COR-L47 (cell line): ENCODE measurements around the gene ESF1.

ENCODE experiments used
- DNase-seq: peaks from one replicate; lab custom pipeline; 2025; lab: John Stamatoyannopoulos, UW

Gene ESF1, protein sequence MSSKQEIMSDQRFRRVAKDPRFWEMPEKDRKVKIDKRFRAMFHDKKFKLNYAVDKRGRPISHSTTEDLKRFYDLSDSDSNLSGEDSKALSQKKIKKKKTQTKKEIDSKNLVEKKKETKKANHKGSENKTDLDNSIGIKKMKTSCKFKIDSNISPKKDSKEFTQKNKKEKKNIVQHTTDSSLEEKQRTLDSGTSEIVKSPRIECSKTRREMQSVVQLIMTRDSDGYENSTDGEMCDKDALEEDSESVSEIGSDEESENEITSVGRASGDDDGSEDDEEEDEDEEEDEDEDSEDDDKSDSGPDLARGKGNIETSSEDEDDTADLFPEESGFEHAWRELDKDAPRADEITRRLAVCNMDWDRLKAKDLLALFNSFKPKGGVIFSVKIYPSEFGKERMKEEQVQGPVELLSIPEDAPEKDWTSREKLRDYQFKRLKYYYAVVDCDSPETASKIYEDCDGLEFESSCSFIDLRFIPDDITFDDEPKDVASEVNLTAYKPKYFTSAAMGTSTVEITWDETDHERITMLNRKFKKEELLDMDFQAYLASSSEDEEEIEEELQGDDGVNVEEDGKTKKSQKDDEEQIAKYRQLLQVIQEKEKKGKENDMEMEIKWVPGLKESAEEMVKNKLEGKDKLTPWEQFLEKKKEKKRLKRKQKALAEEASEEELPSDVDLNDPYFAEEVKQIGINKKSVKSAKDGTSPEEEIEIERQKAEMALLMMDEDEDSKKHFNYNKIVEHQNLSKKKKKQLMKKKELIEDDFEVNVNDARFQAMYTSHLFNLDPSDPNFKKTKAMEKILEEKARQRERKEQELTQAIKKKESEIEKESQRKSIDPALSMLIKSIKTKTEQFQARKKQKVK

DNA sequence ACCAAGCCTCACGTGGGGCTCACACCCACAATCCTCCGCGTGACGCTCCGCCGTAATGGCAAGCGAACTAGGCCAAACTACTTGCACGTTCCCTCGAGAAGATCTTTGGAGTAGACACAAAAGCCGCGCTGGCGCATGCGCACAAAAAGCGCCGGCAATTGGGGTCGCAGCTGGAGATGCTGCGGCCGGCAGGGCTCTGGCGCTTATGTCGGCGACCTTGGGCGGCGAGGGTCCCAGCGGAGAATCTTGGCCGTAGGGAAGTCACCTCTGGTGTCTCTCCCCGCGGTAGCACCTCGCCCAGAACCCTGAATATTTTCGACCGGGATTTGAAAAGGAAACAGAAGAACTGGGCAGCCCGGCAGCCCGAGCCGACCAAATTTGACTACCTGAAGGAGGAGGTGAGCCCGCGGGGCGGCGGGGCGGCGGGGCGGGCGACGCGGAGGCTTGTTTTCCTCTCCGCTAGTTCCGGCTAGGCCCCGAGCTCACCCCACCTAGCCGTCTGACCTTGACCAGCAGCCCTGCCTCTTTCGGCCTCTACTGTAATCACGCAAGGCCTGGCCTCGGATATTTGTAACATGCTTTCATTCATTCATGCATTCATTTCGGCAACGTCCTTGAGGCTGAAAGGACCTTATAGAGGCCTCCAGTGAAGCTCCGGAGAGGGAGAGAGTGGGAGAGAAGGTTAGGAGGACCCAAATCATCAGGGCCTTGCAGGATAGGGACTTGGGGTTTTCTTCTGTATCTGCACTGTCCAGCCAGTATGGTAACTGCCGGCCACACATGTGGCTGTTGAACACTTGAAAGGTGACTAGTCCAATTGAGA, at the start of gene ESF1, which contains the start of gene NDUFAF5:
Gene ESF1 (minus strand): TSS at position 27 of the 823 bp plus-strand sequence. CDS start 1,779 bp downstream, outside the sequence.
Gene NDUFAF5 (plus strand): TSS at position 136 of the 823 bp plus-strand sequence. CDS start 41 bp downstream, at position 177.
- DNase-seq: peak; percentile 96

DNA sequence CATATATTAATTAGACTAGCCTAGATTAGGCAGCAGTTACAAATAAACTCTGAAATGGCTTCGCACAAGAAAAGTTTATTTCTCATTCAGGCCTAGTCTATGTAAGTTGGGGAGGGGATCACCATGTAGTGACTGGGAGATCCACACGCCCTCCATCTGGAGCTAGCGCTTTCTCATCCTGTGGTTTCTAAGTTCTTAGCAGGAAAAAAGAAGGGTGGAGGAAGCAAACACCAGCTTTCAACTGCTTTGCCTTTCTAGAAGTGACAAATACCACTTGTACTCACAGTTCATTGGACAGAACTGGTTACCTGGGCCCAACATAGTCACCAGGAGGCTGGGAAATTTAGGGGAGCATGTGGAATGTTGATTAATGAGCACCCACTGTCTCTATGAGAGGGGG, 46.8 kb upstream of the ESF1 start:
- no peak for DNase-seq

DNA sequence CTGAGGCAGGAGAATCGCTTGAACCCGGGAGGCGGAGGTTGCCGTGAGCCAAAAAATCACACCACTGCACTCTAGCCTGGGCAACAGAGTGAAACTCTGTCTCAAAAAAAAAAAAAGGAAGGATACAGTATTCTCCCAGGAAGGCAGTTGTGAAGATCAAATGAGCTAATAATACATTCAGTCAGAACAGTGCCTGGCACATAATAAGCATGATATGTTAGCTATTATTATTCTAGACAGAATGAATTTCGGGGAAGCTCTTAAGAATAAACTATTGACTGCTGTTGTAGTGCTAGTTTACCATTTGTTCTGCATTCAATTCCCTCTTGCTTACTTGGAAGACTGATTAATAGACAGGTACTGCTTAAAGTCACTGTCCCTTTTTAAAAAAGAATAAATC, 40.7 kb upstream of the ESF1 start:
- no peak for DNase-seq

DNA sequence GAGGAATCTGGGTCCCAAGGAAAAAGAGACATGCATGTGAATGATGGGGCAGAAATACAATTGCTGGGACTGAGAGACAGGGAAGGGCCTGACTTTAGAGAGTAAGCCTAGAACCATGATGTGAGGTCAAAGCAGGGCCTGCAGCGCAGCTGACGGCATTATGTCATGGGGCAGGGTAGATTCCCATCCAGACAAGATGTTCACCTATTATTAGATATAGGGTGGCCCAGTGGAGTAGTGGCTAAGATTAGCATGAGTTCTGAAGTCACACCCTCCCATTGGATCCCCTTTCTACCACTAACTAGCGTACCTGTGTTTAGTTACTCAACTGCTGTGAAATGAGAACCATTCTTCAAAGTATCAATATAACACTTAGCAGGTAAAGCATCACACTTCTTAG, 39.7 kb upstream of the ESF1 start:
- no peak for DNase-seq

DNA sequence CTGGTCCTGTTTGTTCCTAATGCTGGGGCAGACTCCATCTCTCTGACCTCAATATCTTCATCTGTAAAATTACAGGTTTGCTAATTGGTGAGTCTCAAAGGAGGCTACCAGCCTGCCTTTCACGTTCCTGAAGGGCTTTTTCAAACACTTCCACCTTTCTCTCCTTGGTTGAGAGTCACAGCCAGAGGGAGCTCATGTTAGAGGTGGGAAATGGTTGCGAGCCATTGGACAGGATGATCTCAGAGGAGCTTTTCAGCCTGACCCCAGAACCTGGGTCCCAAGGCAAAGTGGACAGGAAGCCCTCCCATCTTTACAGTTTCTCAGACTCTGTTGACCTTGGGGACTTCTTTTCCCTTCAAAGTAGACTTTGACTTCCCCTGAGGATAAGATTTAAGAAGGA, 37.7 kb upstream of the ESF1 start:
- no peak for DNase-seq

DNA sequence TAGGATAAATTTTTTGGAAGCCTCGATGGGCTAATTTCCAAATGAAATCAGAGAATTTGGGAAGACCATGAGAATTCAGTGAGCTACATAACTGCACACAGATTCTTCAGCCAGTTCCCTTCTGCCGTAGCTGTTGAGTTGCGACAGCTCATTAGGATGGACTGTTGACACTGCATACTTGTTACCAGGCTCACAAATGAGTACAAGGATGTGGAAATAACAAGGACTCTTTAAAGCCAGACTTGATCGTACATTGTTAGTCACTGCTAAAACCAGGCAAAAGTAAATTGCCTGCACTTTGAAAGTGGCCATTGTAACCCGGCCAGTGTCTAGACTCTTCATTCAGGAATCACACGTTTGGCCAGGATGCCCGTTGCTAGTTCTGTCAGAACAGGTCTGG, 37.2 kb upstream of the ESF1 start:
- no peak for DNase-seq

DNA sequence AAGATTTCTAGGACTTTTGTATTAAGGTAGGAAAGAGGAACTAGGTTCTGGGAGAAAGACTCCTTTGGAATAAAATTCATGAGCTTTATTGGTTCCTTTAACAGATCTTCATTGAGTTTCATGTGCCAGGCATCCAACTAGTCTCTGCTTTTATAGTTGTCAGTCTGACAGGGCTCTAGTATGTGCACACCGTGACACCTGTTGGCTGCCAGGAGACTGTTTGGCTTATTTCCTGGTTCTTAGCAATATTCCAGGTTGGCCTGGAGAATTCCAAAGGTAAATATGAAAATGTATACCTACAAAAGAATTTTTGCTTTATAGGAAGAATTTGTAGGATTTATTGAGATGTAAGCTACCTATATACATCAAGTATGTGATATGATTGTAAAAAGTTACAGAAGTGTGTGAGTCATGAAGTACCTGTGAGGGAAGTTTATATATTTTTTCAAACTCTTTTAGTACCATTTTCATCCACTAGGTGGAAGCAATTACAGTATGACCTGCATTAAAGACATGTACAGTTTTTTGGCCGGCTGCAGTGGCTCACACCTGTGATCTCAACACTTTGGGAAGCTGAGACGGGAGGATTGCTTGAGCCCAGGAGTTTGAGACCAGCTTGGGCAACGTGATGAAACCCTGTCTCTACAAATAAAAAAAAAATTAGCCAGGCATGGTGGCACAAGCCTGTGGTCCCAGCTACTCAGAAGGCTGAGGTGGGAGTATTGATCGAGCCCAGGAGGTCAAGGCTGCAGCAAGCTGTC, 35.3 kb upstream of the ESF1 start:
- peak; percentile 56 for DNase-seq

DNA sequence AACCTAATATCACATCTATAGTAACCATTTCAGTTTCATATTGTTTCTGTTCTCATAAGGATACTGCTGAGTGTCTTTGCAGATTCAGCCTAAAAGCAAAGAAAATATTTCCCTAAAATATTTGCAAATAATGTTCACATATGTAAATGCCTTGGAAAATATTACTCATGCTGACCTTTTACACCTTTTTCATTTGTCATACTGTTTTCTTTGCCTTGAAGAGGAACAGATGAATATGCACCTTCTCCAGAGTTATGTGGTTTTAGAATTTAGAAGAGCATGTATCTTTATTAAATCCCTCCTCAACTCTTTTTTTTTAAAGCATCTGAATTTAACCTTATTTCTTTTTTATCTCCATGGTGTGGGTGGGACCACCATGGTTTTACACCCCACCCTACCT, 32.6 kb upstream of the ESF1 start:
- no peak for DNase-seq

DNA sequence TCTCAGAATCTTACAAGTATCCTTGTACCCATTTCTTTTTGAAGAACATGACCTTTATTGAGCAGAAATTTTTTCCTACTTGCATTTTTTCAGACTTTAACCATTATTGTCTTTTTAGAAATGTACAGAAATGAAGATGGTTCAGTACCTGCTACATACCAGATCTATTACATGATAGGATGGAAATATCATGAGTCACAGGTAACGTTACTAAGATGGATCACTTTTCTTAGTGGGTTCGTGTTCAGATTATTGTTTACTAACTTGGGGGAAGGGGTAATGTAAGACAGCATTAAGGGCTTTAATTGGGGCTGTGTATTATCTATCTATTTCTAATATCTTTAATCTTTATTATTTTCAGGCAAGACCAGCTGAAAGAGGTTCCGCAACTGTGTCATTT, 32.0 kb upstream of the ESF1 start:
- DNase-seq: no peak

DNA sequence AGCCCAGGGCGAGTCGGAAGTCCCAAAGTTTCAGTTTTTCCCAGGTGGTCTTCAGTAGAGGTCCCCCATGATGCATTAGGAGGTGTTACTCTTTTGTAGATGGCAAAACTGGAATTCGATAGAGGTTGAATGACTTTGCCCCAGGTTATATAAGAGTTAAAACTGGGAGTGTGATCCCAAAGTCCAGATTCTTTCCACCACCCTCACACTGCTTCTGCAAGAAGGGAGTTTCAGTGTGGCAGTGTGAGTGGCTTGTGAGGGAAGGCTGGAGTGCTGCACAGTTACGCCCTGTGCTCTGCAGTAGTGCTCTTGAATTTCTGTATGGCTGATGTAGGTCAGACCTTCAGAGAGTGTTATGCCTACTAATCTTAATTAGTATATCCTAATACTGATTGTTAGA, 30.0 kb upstream of the ESF1 start:
- DNase-seq: no peak

DNA sequence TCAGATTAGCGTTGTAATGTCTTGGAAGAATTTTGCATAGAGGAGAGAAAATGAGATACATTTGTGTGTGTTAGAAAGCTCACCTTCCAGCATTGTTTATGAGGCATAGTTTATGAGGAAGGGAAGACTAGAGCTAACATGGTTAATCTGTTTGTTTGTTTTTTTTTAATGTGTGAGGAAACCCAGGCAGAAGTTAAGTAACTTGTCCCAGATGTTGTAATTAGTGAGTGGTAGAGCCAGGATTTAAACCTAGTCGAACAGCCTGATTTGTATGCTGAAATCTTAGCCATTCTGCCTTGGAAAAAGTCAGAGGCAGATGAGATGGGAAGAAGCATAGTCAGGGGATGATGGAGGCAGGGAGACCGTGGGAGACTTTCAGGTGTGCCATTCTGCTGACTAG, 29.2 kb upstream of the ESF1 start:
- no peak for DNase-seq

DNA sequence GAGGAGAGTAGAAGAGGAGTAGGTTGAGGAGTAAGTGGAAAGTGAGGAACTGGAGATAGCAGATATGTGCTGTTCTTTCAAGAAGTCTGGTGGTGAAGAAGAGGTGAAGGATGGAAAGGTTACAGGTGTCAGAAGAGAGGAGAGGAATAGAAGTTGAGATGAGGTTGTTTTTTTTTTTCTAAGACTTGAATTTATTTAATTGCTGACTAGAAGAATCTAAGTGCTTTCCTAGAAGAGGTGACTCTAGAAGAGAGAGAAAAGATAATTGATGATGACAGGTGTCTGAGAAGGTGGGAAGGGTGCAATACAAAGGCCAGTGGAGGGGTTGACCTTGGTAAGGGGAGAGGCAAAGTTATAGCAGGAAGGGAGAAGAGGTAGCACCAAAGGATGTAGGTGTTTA, 25.7 kb upstream of the ESF1 start:
- DNase-seq: no peak

DNA sequence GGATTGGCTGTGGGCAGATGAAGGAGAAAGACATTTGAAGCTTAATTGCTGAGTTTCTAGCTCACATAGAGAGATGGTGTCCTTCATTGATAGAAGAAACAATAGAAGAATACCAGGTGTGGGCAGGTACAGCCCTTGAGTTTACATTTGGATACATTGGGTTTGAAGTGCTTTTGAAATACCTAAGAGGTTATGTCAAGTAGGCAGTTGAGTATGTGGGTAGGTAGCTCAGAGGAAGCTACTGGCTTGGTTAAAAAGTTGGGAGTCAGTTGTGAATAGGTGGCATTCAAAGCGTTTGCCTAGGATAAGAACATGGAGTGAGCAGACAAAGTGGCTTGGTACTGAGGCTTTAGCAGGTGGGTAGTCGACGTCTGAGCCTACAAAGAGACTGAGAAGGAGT, 25.1 kb upstream of the ESF1 start:
- DNase-seq: no peak

DNA sequence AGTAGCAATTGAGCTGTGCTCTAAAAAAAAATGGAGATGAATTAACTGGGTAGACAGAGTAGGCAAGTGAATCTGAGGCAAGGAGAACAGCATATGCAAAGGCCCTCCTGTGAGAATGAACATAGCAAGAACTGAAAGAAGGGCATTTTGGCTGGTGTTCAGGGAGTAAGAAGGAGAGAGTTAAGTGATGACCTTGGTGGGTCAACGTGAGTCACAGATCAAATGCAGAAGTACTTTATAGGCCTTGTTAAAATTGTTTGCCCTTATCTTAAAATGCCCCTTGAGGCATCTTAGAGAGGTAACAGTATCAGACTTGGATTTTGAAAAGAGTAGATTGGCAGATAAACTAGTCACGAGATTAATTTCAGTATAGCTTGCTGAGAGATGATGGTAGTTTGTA, 24.7 kb upstream of the ESF1 start:
- no peak for DNase-seq

DNA sequence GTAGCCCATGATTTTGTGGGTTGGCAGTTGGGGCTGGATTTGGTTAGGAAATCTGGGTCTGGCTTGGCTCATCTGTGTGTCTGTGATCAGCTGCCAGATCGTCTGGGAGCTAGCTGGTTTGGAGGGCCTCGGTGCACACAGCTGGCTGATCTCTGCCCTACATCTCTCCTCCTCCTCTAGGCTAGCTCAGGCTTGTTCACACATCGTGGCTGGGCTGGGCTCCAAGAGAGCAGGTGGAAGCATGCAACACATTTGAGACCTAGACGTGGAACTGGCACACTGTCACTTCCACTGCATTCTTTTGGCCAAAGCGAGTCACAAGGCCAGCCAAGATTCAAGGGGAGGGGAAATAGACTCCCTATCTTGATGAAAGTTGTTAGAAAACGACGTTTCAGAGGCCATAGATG, 16.0 kb upstream of the ESF1 start:
- DNase-seq: peak; percentile 87

DNA sequence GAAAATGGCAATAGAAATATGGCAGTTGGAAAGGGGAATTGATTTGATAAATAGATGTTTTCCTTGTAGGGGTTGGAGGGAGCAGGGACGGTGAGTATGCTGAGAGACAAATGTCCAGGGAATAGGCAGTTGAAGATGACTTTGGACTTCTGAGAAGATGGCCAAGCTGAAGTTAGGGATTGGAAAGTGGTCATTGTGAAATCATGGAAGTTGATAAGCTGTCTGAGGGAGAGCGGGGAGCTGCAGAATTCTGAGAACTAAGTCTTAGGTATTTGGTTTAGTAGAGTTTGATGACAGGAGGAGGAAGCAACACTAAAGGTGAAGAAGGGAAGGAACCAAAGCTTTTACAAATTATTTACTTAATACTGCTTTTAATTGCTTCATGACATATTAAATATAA, 15.3 kb upstream of the ESF1 start:
- DNase-seq: no peak

DNA sequence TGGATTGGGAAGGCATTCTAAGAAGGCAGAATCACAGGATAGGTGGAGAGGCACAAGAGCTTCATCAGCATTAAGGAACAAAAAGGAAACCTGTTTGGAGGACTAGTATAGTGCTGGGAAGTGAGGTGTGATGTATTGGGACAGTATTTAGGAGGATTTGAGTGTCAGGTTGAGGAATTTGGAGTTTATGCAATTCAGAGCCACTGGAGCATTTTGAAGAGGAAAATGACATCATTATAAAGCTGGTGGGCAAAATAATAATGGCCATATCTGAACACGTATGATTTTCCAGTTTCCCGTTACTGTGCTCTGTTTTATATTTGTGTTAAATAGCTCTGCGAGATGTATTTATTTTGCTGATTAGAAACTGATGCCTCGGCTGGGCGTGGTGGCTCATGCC, 14.3 kb upstream of the ESF1 start:
- no peak for DNase-seq

DNA sequence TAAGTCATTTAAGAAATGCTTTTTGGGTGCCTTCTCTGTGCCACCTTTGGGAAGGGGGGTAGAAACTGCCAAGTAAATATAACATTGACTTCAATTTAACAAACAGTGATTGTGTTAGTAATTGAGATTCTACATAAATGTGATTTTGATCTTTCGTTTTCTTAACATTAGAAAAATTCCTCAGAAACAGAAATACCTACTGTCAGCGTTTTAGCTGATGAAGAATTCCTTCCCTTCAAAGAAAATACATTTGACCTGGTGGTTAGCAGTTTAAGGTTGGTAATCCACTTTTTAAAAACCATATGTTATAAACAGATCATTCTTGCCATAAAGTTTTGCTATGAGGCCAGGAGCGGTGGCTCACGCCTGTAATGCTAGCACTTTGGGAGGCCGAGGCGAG, 9.9 kb upstream of the ESF1 start:
- DNase-seq: no peak

DNA sequence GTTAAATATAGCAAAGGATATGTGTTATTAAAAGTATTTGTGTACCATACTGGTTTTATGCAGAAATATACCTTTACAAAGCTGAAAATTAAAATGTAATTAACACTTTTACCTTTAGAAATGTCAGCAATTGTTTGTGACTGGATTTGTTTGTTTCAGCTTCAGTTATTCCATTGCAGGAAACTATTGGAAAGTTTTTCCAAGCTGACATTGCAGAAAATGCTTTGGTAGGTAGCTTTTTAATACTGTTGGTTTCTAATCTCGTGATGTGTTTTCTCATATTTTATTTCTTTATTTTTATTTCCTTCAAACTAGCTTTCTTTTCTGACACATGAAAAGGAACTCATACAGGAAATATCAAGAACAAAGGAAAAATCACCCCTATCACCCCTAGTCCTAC, 8.3 kb upstream of the ESF1 start:
- DNase-seq: no peak

DNA sequence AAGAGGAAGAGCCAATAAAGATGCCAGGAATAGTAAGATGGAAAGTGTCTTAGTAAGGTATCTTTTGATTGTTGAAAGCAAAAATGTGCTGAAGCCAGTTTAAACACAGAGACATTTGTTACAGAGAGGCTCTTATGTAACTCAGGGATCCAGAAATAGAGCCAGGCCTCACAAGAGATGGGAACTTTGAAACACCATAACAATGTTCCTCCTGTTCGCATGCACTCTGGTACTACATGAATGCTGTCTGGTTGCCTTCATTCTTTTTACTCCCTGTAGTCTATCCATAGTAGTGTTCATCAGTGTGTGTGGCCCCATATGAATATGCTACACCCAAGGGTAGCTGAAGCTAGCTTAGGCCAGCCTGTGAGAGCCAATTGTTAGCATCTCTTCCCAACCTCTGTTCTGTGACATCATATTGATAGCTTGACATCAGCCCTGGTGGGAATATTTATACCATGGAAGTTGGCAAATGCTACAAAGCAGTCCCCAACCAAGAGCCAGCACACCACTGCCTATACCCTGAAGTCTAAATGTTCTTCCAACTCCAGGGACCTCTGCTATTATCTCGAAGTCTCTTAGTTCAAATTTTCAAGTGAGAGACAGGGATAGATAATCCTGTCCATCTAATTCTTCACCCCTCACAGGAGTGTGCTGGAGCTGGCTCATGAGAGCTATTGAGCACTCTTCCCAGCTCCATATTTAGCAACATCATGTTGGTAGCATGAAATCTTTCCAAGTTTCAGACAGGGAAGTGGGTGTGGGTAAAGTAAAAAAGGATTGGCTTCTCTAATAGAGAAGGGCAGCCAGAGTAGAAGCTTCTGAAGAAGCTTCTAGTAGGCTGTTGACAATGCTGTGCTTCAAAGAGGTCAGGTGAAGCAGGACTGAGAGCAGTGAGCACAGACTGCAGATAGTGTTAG, 7.1 kb upstream of the ESF1 start:
- no peak for DNase-seq

DNA sequence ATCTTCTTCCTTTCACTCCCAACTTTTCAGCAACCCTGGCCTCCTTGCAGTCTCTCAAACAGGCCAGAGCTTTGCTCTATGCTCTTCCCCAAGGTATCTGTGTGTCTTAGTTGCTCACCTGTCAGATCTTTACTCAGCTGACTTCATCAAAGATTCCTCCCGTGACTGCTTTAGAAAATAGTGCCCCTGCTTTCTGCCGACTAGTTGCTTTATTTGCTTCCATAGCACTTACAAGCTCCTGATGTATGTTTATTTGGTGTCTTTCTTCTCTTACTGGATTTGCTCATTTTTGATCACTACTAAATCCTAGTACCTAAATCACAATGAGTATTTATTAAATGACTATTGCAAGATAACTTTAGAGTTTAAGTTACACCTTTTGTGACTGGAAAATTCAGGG, 6.0 kb upstream of the ESF1 start:
- DNase-seq: no peak
